Activated CD8-positive, alpha-beta T cell treated with anti-CD3 and anti-CD28 coated beads for 36 hours (primary cell): ENCODE measurements around the gene TTI1. TPM values are rescaled to one million over a fixed set of nuclear protein-coding genes. Genes with fewer than 3 reads are reported as not detected.

Experiments used
- ATAC-seq: fragments of 200-7000 bp; cut with Tn5 transposase; one replicate; pipeline ENCODE4 v1.10.0; 2021; ENCODE audit warnings: mild to moderate bottlenecking, moderate library complexity
- CTCF ChIA-PET: fragments of 350-600 bp; sonication (Branson Sonifier 250); formaldehyde crosslinking; loops from one replicate; lab custom pipeline; 2021; ENCODE audit warnings: antibody characterized with exemption; lab: Charles Lee
- POLR2A ChIA-PET: fragments of 350-600 bp; sonication (Branson Sonifier 250); formaldehyde crosslinking; loops from one replicate; lab custom pipeline; 2021; ENCODE audit warnings: antibody characterized with exemption; lab: Charles Lee
- DNase-seq: peaks from one replicate; pipeline ENCODE4 v3.0.0-alpha.2; 2020
- H3K27ac Mint-ChIP-seq: one replicate; pipeline ENCODE4 v1.8.0; 2021; ENCODE audit warnings: mild to moderate bottlenecking, mixed read lengths
- H3K27me3 Mint-ChIP-seq: one replicate; pipeline ENCODE4 v1.8.0; 2021; ENCODE audit warnings: mixed read lengths
- H3K36me3 Mint-ChIP-seq: one replicate; pipeline ENCODE4 v1.8.0; 2021; ENCODE audit warnings: low read depth, mixed read lengths
- H3K4me1 Mint-ChIP-seq: one replicate; pipeline ENCODE4 v1.8.0; 2021; ENCODE audit warnings: low read depth, mixed read lengths
- H3K4me3 Mint-ChIP-seq: one replicate; pipeline ENCODE4 v1.8.0; 2021; ENCODE audit warnings: mild to moderate bottlenecking, moderate library complexity, mixed read lengths
- H3K9me3 Mint-ChIP-seq: one replicate; pipeline ENCODE4 v1.8.0; 2021; ENCODE audit warnings: mixed read lengths
- intact Hi-C: fragments of 100-400 bp; cut with micrococcal nuclease; formaldehyde crosslinking; loops from one replicate; pipeline ENCODE4 v1.10.0; 2022
- total RNA-seq, 2 experiments: library from RNA; stranded (reverse); gene quantifications; one replicate each; pipeline ENCODE4 v1.2.3, GENCODE V29; 2021
- TF ChIP-seq, protein P1 (sequence below): fragments of 200-600 bp; IDR thresholded peaks from one replicate; pipeline ENCODE4 v1.8.0; 2022; ENCODE audit warnings: antibody characterized with exemption, mild to moderate bottlenecking

Gene TTI1
- total RNA-seq, 2 experiments from 2014 or later, result 34.1 to 39.7 TPM

DNA sequence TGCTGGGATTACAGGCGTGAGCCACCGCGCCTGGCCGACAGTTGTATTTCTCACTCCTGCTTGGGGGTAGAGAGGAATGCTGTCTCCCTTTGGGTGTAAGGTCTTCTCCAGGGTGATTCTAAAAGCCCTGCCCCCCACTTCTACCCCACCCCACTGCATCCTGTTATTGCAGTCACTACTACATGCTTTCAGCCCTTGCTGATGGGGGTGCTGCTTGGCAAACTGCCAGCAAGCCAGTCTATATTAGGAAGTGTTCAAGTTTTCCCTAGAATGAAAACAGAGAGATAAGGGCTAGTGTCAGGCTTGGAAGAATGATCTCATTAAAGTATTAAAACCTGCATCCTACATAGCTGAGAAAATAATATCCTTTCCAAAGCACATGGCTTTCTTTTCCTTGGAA is 31.3 kb downstream of the TTI1 start:
- CTCF ChIA-PET, result no interaction called here
- intact Hi-C loops, result no loop called here
- H3K27ac Mint-ChIP-seq, result no peak overlapping the region

DNA sequence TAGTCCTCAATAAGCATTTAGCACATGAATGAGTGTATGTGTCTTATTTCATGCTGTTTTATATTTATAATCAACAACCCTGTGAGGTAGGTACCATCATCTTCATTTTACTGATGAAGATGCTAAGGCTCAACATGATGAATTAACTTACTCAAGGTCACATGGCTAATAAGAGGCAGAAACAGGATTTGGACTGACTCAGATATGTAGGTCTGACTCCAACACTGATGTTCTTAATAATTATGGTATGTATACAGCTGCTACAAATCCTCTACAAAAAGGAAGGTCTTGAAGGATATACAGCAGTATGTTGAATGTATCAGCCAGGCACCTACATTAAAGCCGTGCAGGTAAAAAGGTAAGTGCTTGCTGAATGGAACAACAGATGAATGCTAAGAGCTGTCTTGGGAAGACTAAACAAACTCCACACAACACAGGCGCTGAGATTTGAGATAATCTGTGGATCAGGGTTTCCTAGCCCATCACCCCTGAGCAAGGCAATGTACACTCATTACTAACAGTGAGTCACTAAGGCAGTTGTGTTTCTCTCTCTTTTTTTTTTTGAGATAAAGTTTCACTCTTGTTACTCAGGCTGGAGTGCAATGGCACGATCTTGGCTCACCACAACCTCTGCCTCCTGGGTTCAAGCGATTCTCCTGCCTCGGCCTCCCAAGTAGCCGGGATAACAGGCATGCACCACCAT is 31.9 kb downstream of the TTI1 start:
- intact Hi-C loops, result no loop called here
- TF ChIP-seq, protein P1, sequence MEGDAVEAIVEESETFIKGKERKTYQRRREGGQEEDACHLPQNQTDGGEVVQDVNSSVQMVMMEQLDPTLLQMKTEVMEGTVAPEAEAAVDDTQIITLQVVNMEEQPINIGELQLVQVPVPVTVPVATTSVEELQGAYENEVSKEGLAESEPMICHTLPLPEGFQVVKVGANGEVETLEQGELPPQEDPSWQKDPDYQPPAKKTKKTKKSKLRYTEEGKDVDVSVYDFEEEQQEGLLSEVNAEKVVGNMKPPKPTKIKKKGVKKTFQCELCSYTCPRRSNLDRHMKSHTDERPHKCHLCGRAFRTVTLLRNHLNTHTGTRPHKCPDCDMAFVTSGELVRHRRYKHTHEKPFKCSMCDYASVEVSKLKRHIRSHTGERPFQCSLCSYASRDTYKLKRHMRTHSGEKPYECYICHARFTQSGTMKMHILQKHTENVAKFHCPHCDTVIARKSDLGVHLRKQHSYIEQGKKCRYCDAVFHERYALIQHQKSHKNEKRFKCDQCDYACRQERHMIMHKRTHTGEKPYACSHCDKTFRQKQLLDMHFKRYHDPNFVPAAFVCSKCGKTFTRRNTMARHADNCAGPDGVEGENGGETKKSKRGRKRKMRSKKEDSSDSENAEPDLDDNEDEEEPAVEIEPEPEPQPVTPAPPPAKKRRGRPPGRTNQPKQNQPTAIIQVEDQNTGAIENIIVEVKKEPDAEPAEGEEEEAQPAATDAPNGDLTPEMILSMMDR, result no peak
- POLR2A ChIA-PET, result interaction anchor here (0.8 kb wide), 1 partner anchor 18 kb away, joined by 3 read pairs; no protein-coding TSS in a partner anchor
- Mint-ChIP-seq H3K4me1 (peaks cover 17% of the 10 kb centered on the region), H3K36me3 (peaks cover 48% of the 10 kb centered on the region), H3K9me3 (no peaks in the 10 kb centered on the region), H3K27me3 (no peaks in the 10 kb centered on the region), H3K4me3 (no peak overlapping the region), H3K27ac (no peak overlapping the region)
- CTCF ChIA-PET, result no interaction called here
- no peak for DNase-seq
- peak; percentile 68 for ATAC-seq

More for the DNA sequence above, 31.3 kb downstream of the TTI1 start:
- no peak for ATAC-seq
- Mint-ChIP-seq H3K4me1 (peaks cover 21% of the 10 kb centered on the region), H3K9me3 (no peaks in the 10 kb centered on the region), H3K27me3 (no peaks in the 10 kb centered on the region), H3K4me3 (no peak overlapping the region), H3K36me3 (peaks cover 48% of the 10 kb centered on the region)
- peak; percentile 7 for DNase-seq
- TF ChIP-seq, protein P1, result no peak
- POLR2A ChIA-PET, result interaction anchor here (0.8 kb wide), 1 partner anchor 19 kb away, joined by 3 read pairs; no protein-coding TSS in a partner anchor

DNA sequence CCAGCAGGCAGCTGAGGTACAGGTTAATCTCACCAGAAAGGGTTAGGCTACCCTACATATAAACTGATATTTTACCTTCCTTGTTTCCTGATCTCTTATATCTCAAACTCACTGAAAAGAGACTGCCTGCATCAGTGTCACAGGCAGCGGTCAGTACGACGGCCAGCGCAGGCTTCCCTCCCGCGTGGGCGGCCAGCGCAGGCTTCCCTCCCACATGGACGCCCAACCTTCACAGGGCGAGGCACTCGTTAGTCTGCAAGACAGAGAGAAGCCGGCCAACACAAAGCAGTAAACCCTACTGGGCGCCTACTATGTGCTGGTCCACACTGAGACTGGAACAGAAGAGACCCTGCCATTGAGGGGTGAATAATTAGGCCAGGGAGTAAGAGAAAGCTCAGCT is 33.0 kb downstream of the TTI1 start:
- intact Hi-C loops, result no loop called here
- H3K27ac Mint-ChIP-seq, result no peak overlapping the region
- H3K36me3 Mint-ChIP-seq, result peaks cover 50% of the 10 kb centered on the region
- no peak for DNase-seq
- CTCF ChIA-PET, result no interaction called here
- no peak overlapping the region for H3K4me3 Mint-ChIP-seq
- POLR2A ChIA-PET, result no interaction called here
- ATAC-seq, result no peak
- H3K4me1 Mint-ChIP-seq, result peaks cover 13% of the 10 kb centered on the region
- TF ChIP-seq, protein P1, result no peak
- no peaks in the 10 kb centered on the region for H3K9me3 Mint-ChIP-seq
- no peaks in the 10 kb centered on the region for H3K27me3 Mint-ChIP-seq

DNA sequence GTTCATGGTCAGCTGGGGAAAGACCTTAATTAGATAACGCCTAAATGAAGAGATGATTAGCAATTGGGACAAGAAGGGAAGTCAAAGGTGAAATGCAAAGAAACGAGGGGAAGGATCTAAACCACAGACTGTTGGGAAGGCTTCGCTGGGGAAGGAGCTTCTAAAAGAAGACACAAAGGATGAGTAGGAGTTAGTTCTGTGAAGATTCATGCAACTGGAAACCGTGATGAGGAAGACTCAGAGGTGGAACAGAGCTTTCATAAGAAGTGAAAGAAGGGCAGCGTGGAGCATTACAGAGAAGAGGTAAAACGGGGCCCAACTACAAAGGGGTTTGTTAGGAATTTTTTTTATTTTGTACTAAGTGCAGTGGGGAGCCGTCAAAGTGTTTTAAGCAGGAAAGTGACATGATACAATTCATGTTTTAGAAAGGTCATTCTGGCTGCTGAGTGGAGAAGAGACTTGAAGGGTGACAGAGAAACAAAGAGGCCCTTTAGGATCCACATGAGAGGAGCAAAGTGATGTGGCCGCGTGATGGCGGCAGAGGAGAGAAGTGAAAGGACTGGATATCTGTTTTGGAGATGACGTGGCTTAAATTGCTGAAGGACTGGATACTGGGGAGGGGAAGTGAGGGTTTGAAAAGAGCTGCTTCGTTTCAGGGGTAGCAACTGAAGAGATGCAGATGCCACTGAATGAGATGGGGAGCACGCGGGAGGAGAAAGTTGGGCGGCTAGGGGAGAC is 33.6 kb downstream of the TTI1 start:
- intact Hi-C loops, result loop anchor here (10.0 kb wide), 1 partner anchor 435 kb away; no protein-coding TSS in a partner anchor
- TF ChIP-seq, protein P1, result no peak
- Mint-ChIP-seq H3K36me3 (peaks cover 53% of the 10 kb centered on the region), H3K27ac (no peak overlapping the region), H3K4me3 (no peak overlapping the region), H3K27me3 (no peaks in the 10 kb centered on the region), H3K4me1 (peaks cover 13% of the 10 kb centered on the region), H3K9me3 (no peaks in the 10 kb centered on the region)
- no peak for DNase-seq
- POLR2A ChIA-PET, result interaction anchor here (1.4 kb wide), 1 partner anchor 168 kb away, joined by 3 read pairs; no protein-coding TSS in a partner anchor
- no peak for ATAC-seq
- CTCF ChIA-PET, result no interaction called here

DNA sequence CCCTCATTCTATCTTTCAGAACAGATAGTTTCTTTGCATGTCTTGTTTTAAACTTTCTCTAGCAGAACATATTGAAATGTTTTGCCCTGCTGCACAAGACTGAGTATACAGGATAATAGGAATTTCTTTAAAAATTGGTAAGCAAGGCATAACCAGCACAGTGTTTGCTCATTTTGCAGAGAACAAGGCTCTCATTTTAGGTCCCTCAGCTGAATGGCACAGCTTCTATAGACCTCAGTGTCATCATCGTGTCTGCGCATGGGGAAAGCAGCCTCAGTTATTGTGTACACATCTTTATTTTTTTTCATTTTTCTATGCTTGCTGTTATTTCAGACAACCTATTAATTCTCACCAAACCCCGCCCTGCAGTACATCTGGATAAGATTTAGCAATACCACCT is 35.7 kb downstream of the TTI1 start:
- intact Hi-C loops, result loop anchor here (10.0 kb wide), 1 partner anchor 433 kb away; no protein-coding TSS in a partner anchor
- ATAC-seq (no peak), DNase-seq (no peak)
- no peaks in the 10 kb centered on the region for H3K9me3 Mint-ChIP-seq
- no peak overlapping the region for H3K27ac Mint-ChIP-seq
- H3K36me3 Mint-ChIP-seq, result peaks cover 55% of the 10 kb centered on the region
- H3K27me3 Mint-ChIP-seq, result no peaks in the 10 kb centered on the region
- TF ChIP-seq, protein P1, result no peak
- peaks cover 12% of the 10 kb centered on the region for H3K4me1 Mint-ChIP-seq
- ChIA-PET POLR2A (no interaction called here), CTCF (no interaction called here)
- H3K4me3 Mint-ChIP-seq, result no peak overlapping the region
